HepG2 (cell line): ENCODE data around the gene STAMBPL1.

ENCODE experiments used
- CTCF ChIP-seq: sonication (generic); formaldehyde crosslinking; IDR thresholded peaks from 2 replicates; pipeline ENCODE4 v1.5.0; 2020; ENCODE audit warnings: mild to moderate bottlenecking, missing genetic modification reagents, moderate library complexity
- NFE2L2 ChIP-seq: fragments of 150-350 bp; IDR thresholded peaks from 2 replicates; pipeline ENCODE4 v1.6.1; 2014; ENCODE audit warnings: low read length
- POLR2AphosphoS5 ChIP-seq: IDR thresholded peaks from 2 replicates; pipeline ENCODE4 v1.6.1; 2012; ENCODE audit warnings: low read depth, low read length
- THAP9 ChIP-seq: sonication (generic); formaldehyde crosslinking; IDR thresholded peaks from 2 replicates; pipeline ENCODE4; 2020; ENCODE audit warnings: missing genetic modification reagents, mild to moderate bottlenecking, borderline replicate concordance
- YY1 ChIP-seq: IDR thresholded peaks from 2 replicates; pipeline ENCODE4 v1.6.1; 2011; ENCODE audit warnings: low read length, low read depth, moderate library complexity, mild to moderate bottlenecking; ENCODE audit not compliant: insufficient read depth, insufficient replicate concordance
- ZFX ChIP-seq: sonication (generic); formaldehyde crosslinking; IDR thresholded peaks from 2 replicates; pipeline ENCODE4 v1.4.0; 2020; ENCODE audit warnings: mild to moderate bottlenecking, low read depth, missing genetic modification reagents, moderate library complexity
- ZNF382 ChIP-seq: sonication (generic); formaldehyde crosslinking; IDR thresholded peaks from 2 replicates; pipeline ENCODE4 v1.5.0; 2020; ENCODE audit warnings: missing genetic modification reagents, mild to moderate bottlenecking, borderline replicate concordance
- TF ChIP-seq, protein P1 (sequence below): sonication (generic); formaldehyde crosslinking; IDR thresholded peaks from 2 replicates; pipeline ENCODE4 v1.5.0; 2020; ENCODE audit warnings: missing genetic modification reagents, mild to moderate bottlenecking, borderline replicate concordance

DNA sequence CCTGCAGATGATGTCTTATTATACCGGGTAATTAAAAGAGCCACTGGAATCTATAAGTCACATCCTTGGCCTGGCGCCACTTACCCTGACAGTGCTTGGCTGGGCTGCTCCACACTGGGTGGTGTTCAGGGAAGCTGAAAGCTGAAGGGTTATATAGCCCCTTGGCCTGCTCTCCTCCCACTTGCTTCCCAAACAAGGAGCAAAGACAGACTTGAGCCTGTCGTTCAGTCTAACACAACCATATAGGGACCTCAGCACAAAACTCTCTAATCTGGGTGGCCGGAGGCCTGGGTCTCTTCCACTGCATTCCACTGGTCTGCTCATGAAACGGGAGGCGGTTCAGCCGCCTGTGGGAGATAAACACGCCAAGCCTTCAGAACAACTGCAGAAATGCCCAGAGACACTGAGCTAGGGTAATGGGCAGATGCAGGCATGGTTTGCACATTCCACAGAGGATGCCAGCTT is 72.6 kb downstream of the STAMBPL1 start, which contains the start of gene ACTA2:
- no peak for TF ChIP-seq POLR2AphosphoS5
- no peak for TF ChIP-seq ZFX (CRISPR knock-in tag)
- no peak for TF ChIP-seq CTCF (CRISPR knock-in tag)
- TF ChIP-seq NFE2L2 = no peak
- TF ChIP-seq, protein P1, sequence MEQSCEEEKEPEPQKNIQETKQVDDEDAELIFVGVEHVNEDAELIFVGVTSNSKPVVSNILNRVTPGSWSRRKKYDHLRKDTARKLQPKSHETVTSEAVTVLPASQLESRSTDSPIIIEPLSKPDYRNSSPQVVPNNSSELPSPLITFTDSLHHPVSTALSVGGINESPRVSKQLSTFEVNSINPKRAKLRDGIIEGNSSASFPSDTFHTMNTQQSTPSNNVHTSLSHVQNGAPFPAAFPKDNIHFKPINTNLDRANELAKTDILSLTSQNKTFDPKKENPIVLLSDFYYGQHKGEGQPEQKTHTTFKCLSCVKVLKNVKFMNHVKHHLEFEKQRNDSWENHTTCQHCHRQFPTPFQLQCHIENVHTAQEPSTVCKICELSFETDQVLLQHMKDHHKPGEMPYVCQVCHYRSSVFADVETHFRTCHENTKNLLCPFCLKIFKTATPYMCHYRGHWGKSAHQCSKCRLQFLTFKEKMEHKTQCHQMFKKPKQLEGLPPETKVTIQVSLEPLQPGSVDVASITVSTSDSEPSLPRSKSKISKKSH = no peak
- TF ChIP-seq ZNF382 = no peak
- no peak for TF ChIP-seq YY1
- TF ChIP-seq THAP9 (CRISPR knock-in tag) = no peak
